A549 (cell line): ENCODE measurements around the gene EID1.

ENCODE experiments used
- EP300 ChIP-seq, 2 experiments: fragments of >200 bp; sonication (Bioruptor Twin); formaldehyde crosslinking; IDR thresholded peaks; 2 replicates in 1 of 2; 3 replicates in 1 of 2; pipeline ENCODE4 v1.6.1; 2016 to 2017
- KDM1A ChIP-seq: fragments of 200-600 bp; sonication (generic); IDR thresholded peaks from 2 replicates; pipeline ENCODE4 v1.6.1; 2016; ENCODE audit warnings: low read depth, mild to moderate bottlenecking
- MAZ ChIP-seq: fragments of 150-350 bp; IDR thresholded peaks from 2 replicates; pipeline ENCODE4 v1.6.1; 2014; ENCODE audit warnings: antibody characterized with exemption, low read depth, low read length, borderline replicate concordance
- POLR2A ChIP-seq: IDR thresholded peaks from 2 replicates; pipeline ENCODE4 v1.6.1; 2012; ENCODE audit warnings: mild to moderate bottlenecking, low read length
- POLR2AphosphoS2 ChIP-seq: conservative IDR thresholded peaks from 2 replicates; pipeline ENCODE4 v1.6.1; 2012; ENCODE audit warnings: low read length, improper control_type of control experiment, inconsistent platforms
- TF ChIP-seq, protein P1 (sequence below): fragments of >200 bp; sonication (Bioruptor Twin); formaldehyde crosslinking; IDR thresholded peaks from 3 replicates; pipeline ENCODE4 v1.5.1; 2016
- TF ChIP-seq, protein P2 (sequence below): fragments of 200-600 bp; sonication (generic); IDR thresholded peaks from 2 replicates; pipeline ENCODE4 v1.6.1; 2016; ENCODE audit warnings: antibody characterized with exemption, mild to moderate bottlenecking, moderate library complexity

DNA sequence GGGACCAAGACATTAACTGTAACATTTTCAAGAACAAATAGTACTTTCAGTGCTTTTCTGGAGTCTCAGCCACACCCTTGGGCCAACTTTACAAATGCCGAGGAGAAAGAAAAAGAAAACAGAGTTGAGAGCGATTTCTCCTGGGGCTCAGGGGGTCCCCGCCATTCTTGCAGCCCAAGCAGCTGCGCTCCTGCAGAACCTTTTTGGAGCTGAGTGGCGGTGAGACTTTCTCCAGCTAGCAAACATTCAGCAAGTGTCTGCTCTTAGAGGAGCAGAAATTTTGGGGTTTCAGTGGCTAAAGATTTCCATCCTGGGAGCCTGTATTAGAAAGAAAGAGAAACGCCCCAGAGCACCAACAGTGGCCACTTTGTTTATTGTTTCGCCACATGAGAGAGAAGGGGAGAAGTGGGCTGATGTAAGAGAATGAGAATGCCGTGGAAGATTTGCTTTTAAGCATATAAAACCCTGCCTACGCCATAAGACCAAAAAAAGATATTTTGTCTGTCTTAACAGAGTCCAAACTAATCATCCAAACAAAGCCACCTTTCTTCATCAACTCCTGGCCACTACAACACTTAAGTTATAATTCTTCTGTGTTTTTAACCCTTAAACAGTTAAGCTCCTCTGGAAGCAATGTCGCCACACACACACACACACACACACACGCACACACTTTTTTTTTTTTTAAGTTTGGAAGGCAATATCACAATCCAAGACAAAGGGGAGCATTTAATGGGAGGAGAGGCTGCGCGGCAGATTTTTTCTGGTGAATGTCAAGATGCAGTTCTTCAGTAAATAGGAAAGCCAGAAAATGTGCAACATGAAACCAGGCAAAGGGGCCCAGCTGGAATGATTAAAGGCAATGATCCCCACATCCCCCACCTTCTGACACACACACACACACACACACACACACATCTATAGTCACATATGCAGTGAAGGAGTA, 19.2 kb downstream of the EID1 start:
- TF ChIP-seq MAZ (no peak), POLR2A (no peak), KDM1A (no peak), POLR2AphosphoS2 (no peak), EP300 (IDR thresholded peaks at IDR 0.05) (no peak)
- TF ChIP-seq, protein P1, sequence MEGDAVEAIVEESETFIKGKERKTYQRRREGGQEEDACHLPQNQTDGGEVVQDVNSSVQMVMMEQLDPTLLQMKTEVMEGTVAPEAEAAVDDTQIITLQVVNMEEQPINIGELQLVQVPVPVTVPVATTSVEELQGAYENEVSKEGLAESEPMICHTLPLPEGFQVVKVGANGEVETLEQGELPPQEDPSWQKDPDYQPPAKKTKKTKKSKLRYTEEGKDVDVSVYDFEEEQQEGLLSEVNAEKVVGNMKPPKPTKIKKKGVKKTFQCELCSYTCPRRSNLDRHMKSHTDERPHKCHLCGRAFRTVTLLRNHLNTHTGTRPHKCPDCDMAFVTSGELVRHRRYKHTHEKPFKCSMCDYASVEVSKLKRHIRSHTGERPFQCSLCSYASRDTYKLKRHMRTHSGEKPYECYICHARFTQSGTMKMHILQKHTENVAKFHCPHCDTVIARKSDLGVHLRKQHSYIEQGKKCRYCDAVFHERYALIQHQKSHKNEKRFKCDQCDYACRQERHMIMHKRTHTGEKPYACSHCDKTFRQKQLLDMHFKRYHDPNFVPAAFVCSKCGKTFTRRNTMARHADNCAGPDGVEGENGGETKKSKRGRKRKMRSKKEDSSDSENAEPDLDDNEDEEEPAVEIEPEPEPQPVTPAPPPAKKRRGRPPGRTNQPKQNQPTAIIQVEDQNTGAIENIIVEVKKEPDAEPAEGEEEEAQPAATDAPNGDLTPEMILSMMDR, result no peak
- TF ChIP-seq, protein P2, sequence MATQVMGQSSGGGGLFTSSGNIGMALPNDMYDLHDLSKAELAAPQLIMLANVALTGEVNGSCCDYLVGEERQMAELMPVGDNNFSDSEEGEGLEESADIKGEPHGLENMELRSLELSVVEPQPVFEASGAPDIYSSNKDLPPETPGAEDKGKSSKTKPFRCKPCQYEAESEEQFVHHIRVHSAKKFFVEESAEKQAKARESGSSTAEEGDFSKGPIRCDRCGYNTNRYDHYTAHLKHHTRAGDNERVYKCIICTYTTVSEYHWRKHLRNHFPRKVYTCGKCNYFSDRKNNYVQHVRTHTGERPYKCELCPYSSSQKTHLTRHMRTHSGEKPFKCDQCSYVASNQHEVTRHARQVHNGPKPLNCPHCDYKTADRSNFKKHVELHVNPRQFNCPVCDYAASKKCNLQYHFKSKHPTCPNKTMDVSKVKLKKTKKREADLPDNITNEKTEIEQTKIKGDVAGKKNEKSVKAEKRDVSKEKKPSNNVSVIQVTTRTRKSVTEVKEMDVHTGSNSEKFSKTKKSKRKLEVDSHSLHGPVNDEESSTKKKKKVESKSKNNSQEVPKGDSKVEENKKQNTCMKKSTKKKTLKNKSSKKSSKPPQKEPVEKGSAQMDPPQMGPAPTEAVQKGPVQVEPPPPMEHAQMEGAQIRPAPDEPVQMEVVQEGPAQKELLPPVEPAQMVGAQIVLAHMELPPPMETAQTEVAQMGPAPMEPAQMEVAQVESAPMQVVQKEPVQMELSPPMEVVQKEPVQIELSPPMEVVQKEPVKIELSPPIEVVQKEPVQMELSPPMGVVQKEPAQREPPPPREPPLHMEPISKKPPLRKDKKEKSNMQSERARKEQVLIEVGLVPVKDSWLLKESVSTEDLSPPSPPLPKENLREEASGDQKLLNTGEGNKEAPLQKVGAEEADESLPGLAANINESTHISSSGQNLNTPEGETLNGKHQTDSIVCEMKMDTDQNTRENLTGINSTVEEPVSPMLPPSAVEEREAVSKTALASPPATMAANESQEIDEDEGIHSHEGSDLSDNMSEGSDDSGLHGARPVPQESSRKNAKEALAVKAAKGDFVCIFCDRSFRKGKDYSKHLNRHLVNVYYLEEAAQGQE, result no peak
